Frontal cortex (tissue), 4 donors: Measurements from ENCODE around the gene CKMT1B. TPM values are rescaled to one million over a fixed set of nuclear protein-coding genes. Genes with fewer than 3 reads are reported as not detected.
"Not testable (repeated sequence)": the region's sequence is repeated elsewhere in the genome, so short reads cannot be mapped to it uniquely, and the experiment has no call there.

Experiments
- DNase-seq, 2 donors: peaks; one replicate each; pipeline ENCODE4 v3.0.0; 2012; ENCODE audit warnings: low spot score in 2 of 2
- FAIRE-seq: peaks from 2 replicates; lab custom pipeline; 2012; peaks lifted over from hg19 to GRCh38; lab: Jason Lieb, UNC
- total RNA-seq: library from RNA; depleted of rRNA; stranded (reverse); fragments of >200 nt; gene quantifications from one replicate; pipeline ENCODE4 v1.2.3, GENCODE V29; 2014
- donor health status: control.
- donor health status: control.
- donor health status: control.

CKMT1B gene
- 7.7 TPM for total RNA-seq

- FAIRE-seq: not testable (repeated sequence)
Measured at GRCh38 chr15:43593328-43594190, at the start of gene CKMT1B. TSS of gene CKMT1B (plus strand) at chr15:43594027. CDS start at chr15:43594219, 192 bp downstream.

GRCh38 chr15:43544266-43544665 is 49.6 kb upstream of the CKMT1B start:
- FAIRE-seq: no peak
- no peak for DNase-seq

More at GRCh38 chr15:43593328-43594190, at the start of gene CKMT1B:
- DNase-seq: not testable (repeated sequence)

- no peak for DNase-seq
- FAIRE-seq: no peak
Measured at GRCh38 chr15:43545426-43545825, 48.4 kb upstream of the CKMT1B start.

GRCh38 chr15:43547539-43547938 is 46.3 kb upstream of the CKMT1B start:
- DNase-seq (no peak), FAIRE-seq (no peak)

GRCh38 chr15:43550527-43551363 is 43.1 kb upstream of the CKMT1B start:
- DNase-seq: no peak
- no peak for FAIRE-seq

GRCh38 chr15:43552256-43552655 is 41.6 kb upstream of the CKMT1B start:
- DNase-seq (no peak), FAIRE-seq (no peak)

- FAIRE-seq (no peak), DNase-seq (no peak)
Measured at GRCh38 chr15:43552986-43553385, 40.8 kb upstream of the CKMT1B start.

- FAIRE-seq, DNase-seq: not testable (repeated sequence)
Measured at GRCh38 chr15:43562753-43563152, 31.1 kb upstream of the CKMT1B start.

- not testable (repeated sequence) for FAIRE-seq, DNase-seq
Measured at GRCh38 chr15:43563793-43564192, 30.0 kb upstream of the CKMT1B start.

- DNase-seq, FAIRE-seq: not testable (repeated sequence)
Measured at GRCh38 chr15:43566615-43567014, 27.2 kb upstream of the CKMT1B start.

GRCh38 chr15:43574607-43575006 is 19.2 kb upstream of the CKMT1B start:
- not testable (repeated sequence) for FAIRE-seq, DNase-seq

GRCh38 chr15:43589778-43590466 is 3.9 kb upstream of the CKMT1B start, which contains the start of gene PPIP5K1:
TSS of gene PPIP5K1 (minus strand) at chr15:43590208. CDS start at chr15:43584504, 5,704 bp downstream.
- DNase-seq, FAIRE-seq: not testable (repeated sequence)

- DNase-seq, FAIRE-seq: not testable (repeated sequence)
Measured at GRCh38 chr15:43592841-43593240, 986 bp upstream of the CKMT1B start.

- not testable (repeated sequence) for DNase-seq, FAIRE-seq
Measured at GRCh38 chr15:43599131-43599530, 5.3 kb downstream of the CKMT1B start.

- FAIRE-seq, DNase-seq: not testable (repeated sequence)
Measured at GRCh38 chr15:43600200-43600599, 6.4 kb downstream of the CKMT1B start.

GRCh38 chr15:43602233-43602632 is 8.4 kb downstream of the CKMT1B start:
- FAIRE-seq, DNase-seq: not testable (repeated sequence)

- FAIRE-seq, DNase-seq: not testable (repeated sequence)
Measured at GRCh38 chr15:43617750-43618149, 23.9 kb downstream of the CKMT1B start.

- not testable (repeated sequence) for DNase-seq, FAIRE-seq
Measured at GRCh38 chr15:43618700-43619099, 24.9 kb downstream of the CKMT1B start, which contains the start of gene STRC. TSS of gene STRC (minus strand) at chr15:43618800. CDS start at chr15:43618722, 78 bp downstream.

GRCh38 chr15:43622068-43622799 is 28.4 kb downstream of the CKMT1B start:
- not testable (repeated sequence) for FAIRE-seq, DNase-seq
